GM12801 (cell line): ENCODE results near the gene PHKA2.

Source experiments
- TF ChIP-seq, protein P1 (sequence below): IDR thresholded peaks from one replicate; pipeline ENCODE4 v1.5.1; 2011; ENCODE audit warnings: control low read depth; ENCODE audit not compliant: insufficient read length; ENCODE audit errors: extremely low read depth

The PHKA2 gene

DNA sequence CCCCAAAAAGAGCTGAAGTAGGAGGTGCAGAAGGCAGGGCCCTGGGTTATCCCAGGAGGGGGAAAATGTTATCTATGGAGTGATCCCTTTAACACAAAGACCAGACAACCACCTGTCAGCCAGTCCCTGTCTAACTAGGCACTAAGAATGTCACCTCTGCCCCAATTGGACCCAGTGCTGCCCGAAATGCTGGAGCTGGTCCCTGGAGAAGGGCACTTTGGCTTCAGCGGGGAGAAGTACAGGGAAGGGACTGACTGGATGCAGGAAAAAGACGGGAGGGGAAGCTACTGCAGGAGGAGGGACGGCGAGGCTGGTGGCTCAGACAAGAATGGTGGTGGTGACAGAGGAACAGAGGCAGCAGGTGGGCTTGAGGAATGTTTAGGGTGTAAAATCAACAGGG is 17.3 kb downstream of the PHKA2 start:
- TF ChIP-seq, protein P1, sequence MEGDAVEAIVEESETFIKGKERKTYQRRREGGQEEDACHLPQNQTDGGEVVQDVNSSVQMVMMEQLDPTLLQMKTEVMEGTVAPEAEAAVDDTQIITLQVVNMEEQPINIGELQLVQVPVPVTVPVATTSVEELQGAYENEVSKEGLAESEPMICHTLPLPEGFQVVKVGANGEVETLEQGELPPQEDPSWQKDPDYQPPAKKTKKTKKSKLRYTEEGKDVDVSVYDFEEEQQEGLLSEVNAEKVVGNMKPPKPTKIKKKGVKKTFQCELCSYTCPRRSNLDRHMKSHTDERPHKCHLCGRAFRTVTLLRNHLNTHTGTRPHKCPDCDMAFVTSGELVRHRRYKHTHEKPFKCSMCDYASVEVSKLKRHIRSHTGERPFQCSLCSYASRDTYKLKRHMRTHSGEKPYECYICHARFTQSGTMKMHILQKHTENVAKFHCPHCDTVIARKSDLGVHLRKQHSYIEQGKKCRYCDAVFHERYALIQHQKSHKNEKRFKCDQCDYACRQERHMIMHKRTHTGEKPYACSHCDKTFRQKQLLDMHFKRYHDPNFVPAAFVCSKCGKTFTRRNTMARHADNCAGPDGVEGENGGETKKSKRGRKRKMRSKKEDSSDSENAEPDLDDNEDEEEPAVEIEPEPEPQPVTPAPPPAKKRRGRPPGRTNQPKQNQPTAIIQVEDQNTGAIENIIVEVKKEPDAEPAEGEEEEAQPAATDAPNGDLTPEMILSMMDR: no peak

DNA sequence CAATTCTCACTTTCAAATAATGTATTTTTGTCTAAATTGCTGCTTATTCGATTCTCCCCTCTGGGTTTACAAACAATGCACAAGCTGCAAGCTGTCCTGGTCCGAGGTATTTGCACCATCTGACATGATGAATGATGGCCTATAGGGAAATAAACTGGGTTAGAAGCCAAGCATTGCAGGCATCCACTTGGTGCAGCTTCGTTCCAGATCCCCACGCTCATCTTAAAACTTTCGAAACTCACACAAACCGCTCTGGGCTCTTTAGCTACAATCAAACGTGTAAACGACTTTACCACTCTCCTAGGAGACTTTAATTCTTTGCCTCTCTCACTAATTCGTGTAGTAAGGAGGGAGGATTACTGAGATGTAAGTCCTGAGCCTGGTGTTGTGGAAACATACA is 19.0 kb downstream of the PHKA2 start:
- TF ChIP-seq, protein P1: no peak

DNA sequence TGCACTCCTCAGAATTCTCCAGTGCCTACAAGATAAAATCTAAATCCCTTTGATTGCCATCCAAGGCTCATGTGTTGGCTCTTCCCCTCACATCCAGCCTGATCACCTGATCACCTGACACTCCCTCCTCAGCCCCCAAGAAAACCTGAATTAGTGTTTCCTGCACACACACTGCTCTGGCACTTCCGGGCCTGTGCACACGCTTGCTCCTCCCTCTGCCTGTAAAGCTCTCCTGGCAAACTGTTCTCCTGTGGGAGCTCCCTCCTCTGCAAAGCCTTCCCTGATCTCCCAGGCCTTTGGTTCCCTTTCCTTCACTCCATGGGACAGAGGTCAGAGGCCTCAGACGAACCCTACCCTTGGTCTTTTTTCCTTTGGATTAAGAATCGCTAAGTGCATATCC is 19.9 kb downstream of the PHKA2 start:
- TF ChIP-seq, protein P1: no peak

DNA sequence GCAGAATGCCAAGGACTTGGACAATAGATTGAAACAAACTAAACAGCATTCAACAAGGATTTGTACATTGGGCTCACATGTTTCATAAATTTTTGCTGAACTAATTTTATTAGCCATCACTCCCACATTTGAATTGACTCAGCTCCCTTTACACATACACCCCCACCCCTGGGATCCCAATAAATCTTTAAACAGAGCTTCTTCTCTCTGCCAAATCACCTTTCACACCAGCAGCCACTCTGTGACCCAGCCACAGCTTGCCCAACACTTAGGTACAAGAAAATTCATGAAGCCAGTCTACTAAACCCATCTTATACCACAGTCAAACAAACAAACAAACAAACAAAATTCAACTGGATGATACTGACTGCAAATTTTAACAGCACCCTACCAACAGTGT is 21.6 kb downstream of the PHKA2 start:
- TF ChIP-seq, protein P1: no peak

GRCh38 chrX:18961686-18962085 is 22.2 kb downstream of the PHKA2 start:
- TF ChIP-seq, protein P1: no peak

DNA sequence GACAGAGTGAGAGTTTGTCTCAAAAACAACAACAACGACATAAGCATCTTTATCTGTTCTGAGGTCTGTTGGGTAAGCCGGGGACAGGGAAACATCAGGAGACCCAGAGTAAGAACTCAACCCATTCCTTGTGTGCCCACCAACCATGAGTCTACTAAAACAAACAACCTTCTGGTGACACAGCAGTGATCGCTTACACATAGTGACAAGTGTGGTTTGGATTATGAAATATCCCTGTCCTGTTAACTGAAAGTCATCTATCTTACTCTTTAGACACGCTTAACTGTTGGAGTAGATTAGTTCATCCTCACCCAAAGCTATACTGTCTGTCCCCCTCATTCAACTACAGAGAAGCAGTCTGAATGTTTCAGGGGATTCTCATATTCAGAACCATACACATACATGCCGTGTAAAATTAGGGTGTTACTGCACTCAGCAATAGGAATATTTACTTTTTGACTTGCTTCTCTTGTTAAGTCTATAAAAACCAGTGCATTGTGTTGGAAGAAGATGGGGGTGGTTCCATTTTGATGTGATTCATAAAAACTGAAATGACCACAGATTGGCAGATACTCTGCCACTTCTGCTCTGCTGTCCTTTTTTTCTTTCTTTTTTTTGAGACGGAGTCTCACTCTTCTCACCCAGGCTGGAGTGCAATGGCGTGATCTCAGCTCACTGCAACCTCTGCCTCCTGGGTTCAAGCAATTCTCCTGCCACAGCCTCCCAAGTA is 27.4 kb downstream of the PHKA2 start:
- TF ChIP-seq, protein P1: no peak

- TF ChIP-seq, protein P1: no peak
Observed at GRCh38 chrX:18955676-18956075, 28.2 kb downstream of the PHKA2 start.
